ENCODE measurements around the gene FBRSL1.
"Not testable (repeated sequence)": the region's sequence is repeated elsewhere in the genome, so short reads cannot be mapped to it uniquely, and the experiment has no call there.

The FBRSL1 gene

DNA sequence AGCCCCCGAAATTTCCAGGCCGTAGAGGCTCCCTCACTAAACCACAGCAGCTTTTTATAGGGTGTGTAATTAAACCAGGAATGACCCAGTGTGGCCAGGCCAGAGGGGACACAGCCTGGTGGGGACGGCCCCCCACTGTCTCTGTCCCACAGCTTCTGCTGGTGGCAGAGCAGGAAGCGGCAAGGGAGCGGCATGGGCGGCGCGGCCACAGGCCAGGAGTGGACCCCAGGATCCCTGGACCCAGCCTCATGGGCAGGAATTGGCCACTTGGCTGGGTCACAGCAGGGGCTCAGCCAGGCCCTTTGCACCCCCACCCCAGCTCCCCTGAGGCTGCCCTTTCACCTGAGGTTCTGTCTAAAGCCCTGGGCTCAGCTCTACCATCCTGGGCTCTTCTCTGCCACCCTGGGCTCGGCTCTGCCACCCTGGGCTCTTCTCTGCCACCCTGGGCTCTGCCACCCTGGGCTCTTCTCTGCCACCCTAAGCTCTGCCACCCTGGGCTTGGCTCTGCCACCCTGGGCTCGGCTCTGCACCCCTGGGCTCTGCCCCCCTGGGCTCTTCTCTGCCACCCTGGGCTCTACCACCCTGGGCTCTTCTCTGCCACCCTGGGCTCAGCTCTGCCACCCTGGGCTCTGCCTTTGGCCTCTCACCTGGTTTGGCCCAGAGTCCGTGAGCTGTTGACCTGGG is 39.3 kb downstream of the FBRSL1 start:
- DNase-seq: no peak

DNA sequence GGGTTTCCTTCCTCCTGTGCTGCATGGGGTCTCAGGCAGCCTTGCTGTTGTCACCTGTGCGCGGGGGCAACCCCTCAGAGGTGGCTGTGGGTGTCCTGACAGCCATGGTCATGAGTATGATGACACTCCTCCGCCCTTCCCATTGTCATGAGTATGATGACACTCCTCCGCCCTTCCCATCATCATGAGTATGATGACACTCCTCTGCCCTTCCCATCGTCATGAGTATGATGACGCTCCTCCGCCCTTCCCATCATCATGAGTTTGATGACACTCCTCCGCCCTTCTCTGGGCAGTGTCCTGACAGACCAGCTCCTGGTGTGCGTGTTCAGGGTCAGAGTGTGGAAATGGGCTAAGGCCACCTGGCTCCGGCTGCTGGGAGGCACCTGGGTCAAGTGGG is 40.0 kb downstream of the FBRSL1 start:
- no peak for DNase-seq

DNA sequence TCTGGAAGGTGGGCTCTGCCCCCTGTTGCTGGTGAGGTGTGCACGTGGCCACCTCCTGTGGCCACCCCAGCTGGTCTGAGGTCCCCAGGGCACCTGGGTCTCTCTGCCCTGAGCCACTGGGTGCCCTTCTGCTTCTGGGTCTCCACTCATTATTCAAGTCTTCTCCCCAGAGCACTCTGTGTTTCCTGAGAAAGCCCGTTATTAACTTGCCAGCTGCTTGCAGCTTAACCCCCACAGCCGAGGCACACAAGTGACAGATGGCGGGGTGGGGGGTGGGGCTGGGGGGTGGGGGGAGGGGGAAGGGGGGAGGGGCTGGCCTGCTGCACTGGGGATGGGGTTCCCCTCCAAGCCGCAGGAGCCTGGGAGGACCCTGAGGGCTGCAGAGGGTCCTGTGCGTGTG is 40.5 kb downstream of the FBRSL1 start:
- DNase-seq: no peak

DNA sequence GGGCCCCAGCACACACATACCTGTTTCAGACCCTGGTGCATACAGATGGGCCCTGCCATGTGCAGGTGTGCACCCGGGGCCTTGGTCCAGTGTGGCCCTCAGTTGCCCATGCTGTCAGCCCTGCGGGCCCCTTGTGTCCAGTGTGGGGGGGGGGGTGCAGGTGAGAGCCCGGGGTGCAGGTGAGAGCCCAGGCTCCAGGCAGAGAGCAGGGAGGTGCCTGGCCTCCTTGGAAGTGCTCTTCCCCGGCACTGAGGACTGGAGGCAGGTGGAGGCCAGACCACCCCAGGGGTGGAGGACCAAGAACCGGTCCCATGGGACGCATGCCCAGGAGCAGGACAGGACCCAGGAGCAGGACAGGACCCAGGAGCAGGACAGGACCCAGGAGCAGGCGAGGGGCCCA is 40.9 kb downstream of the FBRSL1 start:
- no peak for DNase-seq

DNA sequence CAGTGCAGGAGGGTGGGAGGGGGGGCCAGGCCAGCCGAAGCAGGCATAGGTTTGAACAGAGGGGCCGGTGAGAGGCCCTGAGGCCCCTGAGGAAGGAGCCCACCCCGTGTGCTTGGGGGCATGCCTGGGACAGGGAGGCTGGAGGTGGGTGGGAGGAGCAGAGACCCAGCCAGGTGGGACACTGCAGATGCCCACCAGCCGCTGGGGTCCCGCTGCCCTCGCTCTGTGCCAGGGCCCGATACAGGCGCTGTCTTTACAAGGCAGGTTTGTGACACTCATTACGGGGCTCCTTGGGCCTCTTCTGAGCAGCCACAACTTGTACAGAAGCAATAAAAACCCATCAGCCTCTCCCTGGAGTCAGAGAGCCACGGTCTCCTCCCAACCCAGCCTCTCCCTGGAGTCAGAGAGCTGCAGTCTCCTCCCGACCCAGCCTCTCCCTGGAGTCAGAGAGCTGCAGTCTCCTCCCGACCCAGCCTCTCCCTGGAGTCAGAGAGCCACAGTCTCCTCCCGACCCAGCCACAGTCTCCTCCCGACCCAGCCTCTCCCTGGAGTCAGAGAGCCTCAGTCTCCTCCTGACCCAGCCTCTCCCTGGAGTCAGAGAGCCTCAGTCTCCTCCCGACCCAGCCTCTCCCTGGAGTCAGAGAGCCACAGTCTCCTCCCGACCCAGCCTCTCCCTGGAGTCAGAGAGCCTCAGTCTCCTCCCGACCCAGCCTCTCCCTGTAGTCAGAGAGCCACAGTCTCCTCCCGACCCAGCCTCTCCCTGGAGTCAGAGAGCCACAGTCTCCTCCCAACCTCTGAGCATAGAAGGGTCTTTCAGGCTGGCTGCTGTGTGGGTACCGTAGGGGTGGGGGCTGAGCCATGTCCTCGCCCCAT is 43.0 kb downstream of the FBRSL1 start:
- not testable (repeated sequence) for DNase-seq

DNA sequence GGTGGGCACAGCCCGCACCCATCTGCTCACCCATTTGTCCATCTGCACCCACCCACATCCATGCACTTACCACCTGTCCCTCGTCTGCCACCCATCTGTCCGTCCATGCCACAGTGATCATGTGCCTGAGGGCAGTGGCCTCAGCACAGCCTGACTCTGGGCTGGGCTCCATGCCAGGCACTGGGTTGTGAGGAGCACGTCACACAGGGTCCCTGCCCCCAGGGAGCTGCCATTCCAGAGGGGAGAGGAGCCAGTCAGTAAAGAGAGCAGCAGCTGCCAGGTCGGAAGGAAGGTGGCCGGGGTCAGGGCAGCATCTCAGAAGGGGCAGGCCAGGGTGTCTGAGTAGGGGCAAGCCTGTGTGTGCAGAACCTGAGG is 43.6 kb downstream of the FBRSL1 start:
- no peak for DNase-seq

DNA sequence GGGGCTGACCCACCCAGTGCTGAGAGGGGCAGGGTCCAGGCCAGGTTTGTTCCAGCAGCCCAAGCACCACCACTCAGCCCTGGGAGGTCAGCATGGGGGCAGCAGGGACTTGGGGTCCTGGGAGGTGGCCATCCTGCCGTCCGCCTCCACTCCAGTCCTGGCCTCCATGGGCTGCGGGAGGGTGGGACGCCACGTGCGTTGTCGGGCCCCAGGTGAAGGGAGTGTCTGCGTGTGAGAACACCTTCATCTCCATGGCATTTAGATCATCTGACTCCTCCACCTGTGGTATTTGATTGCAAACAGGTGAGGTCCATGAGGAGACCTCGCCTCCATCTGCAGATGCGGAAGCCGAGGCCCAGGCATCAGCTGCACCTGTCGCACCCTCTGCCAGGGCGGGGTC is 44.1 kb downstream of the FBRSL1 start:
- DNase-seq: no peak

DNA sequence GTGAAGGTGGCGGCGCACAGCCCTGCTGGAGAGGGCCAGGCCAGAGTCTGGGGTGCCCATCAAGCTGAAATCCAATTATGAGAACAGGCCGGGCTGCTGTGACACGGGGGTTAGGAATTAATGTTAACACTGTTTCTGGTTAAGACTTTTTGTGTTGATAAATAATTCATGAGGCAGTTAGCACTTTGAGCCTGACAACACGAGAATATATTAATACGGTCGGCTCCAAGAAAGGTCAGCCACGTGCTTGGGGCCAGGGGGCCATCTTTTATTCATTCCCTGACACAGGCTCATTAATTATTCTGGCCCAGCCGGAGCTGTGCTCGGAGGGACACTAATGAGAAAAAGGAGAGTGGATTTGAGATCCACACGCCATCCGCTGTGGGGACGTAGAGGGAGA is 45.1 kb downstream of the FBRSL1 start:
- DNase-seq: no peak

DNA sequence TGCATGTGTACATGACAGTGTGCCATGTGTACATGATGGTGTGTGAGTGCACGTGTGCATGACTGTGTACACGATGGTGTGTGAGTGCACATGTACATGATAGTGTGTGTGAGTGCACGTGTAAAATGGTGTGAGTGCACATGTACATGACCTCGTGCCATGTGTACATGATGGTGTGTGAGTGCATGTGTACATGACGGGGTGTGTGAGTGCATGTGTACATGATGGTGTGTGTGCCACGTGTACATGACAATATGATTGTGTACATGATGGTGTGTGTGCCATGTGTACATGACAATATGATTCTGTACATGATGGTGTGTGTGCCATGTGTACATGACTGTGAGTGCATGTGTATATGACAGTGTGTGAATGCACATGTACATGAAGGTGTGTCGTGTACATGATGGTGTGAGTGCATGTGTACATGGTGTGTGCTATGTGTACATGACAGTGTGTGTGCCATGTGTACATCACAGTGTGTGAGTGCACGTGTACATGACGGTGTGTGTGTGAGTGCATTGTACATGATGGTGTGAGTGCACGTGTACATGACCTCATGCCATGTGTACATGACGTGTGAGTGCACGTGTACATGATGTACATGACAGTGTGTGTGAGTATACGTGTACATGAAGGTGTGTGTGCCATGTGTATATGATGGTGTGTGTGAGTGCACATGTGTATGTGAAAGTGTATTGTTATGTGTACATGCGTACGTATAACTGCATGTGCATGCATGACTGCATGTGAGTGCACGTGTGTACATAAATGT is 46.3 kb downstream of the FBRSL1 start:
- DNase-seq: no peak

DNA sequence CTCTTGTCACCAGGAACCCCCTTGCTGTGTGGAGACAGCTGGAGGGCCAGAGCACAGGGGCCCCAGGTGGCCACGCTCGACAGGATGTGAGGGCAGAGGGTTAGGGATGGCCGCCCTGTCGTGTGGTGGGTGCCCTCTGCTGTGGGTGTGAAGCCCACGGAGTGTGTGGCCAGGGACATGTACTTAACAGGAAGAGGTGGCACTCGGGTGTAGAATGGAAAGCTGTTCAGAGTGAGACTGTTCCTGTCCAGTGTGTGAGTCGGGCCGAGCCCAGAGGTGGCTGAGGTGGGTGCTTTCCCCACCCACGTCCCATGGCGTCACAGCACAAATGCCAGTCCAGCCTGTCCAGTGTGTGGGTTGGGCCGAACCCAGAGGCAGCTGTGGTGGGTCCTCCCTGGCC is 47.1 kb downstream of the FBRSL1 start:
- no peak for DNase-seq

DNA sequence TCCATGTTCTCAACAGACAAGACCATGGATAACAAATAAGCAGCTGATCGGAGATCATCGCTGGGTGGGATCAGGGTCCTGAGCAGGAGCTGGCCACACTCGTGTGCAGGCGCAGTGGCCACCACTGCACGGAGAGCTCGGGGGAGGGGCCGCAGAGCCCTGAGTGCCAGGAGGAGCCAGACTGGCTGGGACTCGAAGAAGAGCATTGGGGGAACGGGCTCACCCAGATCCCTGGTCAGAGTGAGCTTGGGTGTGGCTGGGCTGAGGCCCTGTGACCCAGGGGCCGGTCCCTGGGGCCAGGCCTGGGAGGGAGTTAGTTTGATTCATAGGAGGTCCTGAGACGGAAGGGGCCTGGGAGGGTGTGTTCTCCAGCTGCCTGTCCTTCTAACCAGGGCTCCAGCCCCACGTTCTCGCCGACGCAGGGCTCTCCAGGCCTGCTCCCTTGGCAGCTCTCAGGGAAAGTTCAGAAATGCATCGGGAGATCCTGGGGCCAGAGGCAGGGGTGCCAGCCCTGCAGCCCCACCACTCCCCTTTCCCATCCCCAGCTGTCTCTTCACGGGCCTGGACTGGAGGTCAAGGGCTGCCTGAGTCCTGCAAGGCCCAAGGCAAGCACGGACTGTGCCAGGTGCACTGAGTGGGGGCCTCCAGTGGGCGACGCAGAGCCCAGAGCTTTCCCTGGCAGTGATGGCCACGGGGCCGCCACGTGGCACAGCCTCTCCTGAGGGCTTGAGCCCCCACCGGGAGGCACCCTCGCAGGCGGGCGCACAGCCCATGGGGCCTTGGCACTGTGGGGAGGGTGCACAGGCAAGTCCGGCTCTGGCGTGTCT is 48.1 kb downstream of the FBRSL1 start:
- no peak for DNase-seq

DNA sequence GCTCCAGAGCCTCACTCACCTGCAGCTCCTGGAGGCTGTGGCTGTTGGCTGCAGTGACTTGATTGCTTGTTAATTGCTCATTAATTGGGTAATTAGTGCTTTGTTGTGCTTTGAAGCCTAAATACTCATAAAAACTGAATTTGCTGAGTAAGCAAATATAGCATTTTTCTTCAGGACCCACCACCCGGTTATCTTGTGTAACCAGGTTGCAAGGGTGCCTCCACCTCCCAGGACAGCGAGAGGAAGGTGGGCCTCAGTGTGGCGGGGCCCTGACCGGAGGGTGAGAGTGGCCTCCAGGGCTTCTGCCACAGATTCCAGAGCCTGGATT is 48.7 kb downstream of the FBRSL1 start:
- DNase-seq: no peak

DNA sequence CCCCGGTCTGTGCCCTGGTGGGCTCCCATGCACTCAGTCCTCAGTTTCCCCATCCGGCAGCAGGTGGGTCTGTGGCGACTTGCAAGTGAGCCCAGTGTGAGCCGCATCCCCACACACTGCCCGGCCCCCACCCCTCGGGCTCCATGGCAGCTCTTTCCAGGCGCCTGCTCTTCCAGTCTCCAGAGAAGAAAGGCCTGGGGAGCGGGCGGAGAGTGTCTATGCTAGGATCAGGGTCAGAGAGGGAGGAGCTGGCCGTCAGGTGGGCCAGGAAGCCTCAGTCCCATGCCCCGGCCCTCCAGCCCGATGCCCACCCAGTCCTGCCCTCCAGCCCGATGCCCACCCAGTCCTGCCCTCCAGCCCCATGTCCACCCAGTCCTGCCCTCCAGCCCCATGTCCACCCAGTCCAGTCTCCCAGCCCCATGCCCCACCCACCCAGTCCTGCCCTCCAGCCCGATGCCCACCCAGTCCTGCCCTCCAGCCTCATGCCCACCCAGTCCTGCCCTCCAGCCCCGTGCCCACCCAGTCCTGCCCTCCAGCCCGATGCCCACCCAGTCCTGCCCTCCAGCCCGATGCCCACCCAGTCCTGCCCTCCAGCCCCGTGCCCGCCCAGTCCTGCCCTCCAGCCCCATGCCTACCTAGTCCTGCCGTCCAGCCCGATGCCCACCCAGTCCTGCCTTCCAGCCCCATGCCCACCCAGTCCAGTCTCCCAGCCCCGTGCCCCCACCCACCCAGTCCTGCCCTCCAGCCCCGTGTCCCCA is 49.2 kb downstream of the FBRSL1 start:
- no peak for DNase-seq

DNA sequence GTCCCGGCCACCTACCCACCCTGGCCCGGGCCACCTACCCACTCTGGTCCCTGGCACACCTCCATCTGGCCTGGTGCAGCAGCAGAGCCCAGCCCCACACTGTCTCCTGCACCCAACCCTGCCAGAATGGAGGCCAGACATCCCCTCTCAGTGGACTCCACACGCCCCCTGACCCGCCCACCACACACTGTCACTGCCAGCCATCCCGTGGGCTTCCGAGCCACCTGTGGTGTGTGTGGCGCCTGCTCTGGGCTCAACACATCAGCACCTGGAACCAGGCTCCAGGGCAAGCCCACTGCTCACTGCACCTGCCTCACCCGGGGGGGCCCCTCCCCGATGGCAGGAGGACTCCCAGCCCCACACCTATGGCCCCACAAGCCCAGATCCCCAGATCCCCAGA is 50.5 kb downstream of the FBRSL1 start:
- no peak for DNase-seq

DNA sequence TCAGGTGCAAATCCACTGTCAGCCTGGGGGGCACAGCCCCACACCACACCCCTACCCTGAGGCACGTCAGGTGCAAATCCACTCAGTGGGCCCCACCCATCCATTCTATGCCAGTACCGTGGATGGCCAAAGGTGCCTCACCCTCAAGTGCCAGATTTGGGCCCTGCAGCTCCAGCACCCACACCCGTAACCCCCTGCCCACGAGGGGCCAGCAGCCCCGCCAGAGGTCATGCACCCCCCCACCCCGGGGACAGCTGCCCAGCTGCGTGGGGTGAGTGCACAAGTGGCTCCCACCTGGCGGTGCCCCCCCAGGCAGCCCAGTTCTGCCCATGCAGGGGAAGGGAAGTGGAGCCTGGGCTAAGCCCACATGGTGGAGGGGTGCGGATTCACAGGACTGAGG is 51.2 kb downstream of the FBRSL1 start:
- no peak for DNase-seq

DNA sequence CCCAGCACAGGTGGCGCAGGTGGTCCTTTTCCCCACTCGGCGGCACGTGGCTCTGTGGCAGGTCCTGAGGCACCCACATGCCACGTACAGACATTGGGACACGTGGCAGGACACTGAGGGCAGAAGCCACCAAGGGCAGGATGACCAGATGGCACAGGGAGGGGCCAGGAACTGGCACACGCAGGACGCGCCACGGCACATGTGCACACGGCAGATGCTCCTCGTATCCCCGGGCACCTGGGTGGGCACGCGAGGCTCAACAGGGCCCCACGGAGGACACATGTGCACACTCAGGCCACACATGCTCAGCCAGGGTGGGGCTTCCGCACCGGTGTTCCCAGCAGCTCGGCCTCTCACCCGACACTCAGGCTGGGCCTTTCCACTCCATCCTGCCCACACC is 52.0 kb downstream of the FBRSL1 start:
- no peak for DNase-seq

DNA sequence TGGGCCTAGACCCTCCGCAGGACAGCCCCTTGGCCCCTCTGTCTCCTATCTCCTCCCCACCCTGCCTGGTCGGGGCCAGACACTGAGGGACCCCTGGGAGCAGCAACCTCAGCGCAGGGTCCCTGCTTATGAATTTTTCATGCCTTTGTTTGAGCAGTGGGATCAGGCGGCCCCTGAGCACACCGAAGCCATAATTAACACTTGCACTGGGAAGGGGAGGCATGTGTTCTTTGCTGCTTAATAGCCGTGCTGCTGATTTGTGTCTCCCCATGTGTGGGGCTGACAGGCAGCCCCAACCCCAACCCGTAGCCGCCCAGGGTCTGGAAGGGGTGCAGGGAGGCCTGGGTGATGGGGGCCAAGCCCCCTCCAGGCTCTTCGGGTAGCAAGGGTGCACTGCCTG is 52.7 kb downstream of the FBRSL1 start:
- DNase-seq: no peak

DNA sequence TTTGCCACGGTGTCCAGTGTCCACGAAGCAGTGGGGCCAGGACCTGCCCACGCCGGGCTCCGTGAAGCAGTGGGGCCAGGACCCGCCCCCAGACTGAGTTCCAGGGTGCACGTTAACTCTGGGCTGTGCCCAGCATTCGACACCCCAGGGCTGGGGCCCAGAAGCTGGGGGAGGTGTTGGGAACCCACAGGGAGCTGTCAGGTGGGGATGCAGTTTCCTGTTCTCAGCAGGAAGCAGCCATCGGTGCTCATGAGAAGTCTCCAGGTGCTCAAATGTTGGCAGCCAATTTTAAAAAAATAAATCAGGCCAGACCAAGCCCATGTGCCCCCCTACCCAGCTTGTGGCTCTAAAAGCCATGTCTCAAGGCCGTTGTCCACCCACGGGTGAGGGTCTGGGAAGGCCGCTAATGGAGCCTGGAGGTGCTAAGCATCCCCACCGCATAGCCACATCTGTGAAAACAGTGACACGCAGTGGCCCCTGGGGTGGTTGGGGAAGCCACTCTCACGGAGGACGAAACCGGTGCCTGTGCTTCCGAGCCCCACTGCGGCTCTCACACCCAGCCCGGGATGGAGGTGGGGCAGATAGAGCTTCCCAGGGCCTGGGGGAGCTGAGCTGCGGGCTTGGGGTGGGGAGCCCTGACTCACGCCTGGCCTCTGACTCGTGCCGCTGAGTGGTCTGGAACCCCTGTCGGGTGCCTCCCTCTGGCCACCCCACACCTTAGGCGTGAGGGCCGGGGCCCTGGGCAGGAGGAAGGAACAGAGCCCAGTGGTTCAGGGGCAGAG is 53.5 kb downstream of the FBRSL1 start:
- no peak for DNase-seq

DNA sequence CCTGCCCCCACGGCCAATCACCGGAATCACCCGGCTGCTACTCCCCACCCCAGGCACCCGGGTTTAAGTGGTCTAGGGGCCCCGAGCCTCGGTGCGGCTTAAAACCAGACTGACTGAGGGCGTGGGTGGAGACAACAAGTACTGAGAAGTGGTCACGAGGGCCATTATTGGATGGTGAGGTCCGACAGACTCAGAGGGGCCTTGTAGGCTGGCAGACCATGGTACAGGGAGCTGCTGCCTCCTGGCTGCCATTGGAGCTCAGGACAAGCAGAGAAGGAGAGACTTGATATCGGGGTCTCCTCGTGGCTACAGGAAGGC is 54.1 kb downstream of the FBRSL1 start:
- DNase-seq: no peak

DNA sequence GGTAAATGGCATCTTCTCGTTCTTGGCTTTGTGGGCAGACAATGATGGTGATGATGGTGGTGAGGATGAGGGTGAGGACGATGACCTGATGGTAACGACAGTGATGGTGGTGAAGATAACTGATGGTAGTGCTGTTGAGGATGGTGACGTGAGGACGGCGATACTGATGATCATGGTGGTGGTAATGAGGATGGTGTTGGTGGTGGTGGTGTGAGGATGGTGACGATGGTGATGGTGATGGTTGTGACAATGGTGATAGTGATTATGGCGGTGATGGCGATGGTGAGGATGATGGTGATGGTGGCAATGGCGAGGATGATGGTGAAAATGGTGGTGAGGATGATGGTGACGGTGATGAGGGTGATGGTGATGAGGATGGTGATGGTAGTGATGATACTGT is 54.5 kb downstream of the FBRSL1 start:
- DNase-seq: no peak

DNA sequence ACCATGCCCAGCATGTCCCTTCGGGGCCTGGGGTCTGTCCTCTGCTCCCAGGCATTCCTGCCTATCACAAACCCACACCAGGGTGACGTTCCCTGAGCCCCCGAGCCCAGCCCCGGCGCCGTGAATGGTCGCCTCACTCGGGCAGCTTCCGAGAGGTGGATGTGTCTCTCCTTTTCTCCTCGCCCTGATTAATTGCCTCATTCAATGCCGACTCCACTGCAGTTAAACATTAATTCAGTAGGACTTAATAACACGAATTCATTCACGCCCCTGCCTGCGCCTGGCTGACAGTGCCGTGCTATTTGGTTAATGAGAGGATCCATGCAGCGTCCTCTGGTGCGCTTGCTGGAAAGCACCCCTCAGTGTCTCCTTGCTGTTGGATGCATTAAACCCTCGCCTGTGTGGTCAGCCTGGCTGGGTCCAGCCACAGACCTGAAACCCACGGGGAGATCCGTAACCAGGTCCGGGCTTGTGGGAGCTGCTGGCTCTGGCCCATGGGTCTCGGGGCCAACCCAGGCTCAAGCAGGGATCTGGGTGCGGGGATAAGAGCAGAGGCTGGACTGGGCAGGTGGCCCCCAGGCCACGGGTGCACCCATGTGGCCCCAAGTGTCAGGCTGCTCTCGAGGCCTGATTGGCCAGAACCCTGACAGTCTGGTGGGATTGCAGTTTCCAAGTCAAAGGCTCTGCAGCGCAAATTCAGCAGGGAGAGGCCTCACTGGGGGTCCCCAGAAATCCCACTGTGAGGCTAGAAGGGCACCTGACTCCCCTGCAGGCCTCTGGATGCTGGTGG is 55.4 kb downstream of the FBRSL1 start:
- no peak for DNase-seq
